ENCODE measurements around the gene RNF26. TPM values are rescaled to one million over a fixed set of nuclear protein-coding genes. Genes with fewer than 3 reads are reported as not detected.

Gene RNF26
- total and polyA plus RNA-seq, 2 donors (not counting 3 experiments of a cell fraction or from before 2014, with no cell fraction given), result 40.1 to 43.8 TPM

DNA sequence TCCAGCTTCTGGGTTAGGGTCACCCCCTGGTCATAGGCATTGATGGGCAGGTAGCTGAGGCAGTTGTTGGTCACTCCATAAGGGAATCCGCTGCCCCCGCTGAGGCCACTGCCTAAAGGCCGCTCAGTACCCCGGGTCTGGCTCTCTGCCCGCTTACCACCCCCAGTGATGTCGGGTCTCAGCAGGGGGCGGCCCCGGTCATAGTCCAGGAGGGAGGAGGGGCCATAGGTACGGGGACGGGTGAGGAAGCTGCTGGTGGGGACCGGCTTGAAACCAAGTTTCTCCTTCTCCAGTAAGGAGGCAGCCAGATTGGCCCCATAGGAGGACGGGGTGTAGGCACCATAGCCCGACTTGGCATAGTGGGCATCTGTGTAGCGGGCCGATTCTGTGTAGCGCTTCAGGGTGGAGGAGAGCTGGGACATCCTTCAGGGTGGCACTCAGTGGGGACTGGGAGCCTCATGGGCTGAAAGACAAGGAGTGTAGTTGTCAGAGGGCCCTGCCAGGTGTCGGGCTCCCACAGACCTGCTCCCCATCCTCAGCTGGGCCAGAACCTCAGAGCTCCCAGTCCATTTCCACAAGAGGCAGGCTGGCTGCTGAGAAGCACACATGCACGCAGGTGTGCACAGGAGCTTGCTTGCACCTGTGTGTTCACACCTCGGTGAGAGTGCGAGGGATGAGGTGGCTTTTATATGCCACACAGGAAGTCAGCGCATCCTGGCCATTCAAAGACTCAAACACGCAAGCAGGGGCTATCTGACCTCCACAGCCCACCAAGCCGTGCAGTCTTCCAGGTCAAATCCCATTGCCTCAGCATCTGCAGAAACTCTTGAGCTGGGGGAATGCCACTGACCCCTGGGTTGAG lies 39.0 kb downstream of the RNF26 start:
- intact Hi-C loops (cut with micrococcal nuclease), result loop anchor here (5.0 kb wide), 1 partner anchor 166 kb away; the partner anchor contains the start of gene CBL
- Histone ChIP-seq H3K4me3 (replicated peaks in 1 of 3; ENCODE audit: insufficient read depth in 1 of 3, low read depth in 1 of 3, low read length in 3 of 3) (no peak overlapping the region), H4K20me1 (replicated peaks; ENCODE audit: control insufficient read depth, extremely low read depth, insufficient read depth, low read length) (no peaks in the 10 kb centered on the region), H3K79me2 (ENCODE audit: control insufficient read depth, insufficient read depth, low read length) (no peaks in the 10 kb centered on the region), H2AFZ (ENCODE audit: low read depth, low read length) (no peak overlapping the region), H3K4me2 (ENCODE audit: insufficient read depth, low read length) (no peak overlapping the region), H3K36me3 (ENCODE audit: control insufficient read depth in 2 of 2, extremely low read depth in 1 of 2, insufficient read depth in 2 of 2, low read length in 2 of 2) (no peaks in the 10 kb centered on the region), H3K9me3 (replicated peaks; ENCODE audit: control insufficient read depth, insufficient read depth, low read length) (no peaks in the 10 kb centered on the region), H3K9me1 (replicated peaks; ENCODE audit: control insufficient read depth, extremely low read depth, insufficient read depth, low read length) (no peaks in the 10 kb centered on the region), H3K27me3 (ENCODE audit: control insufficient read depth in 2 of 2, insufficient read depth in 2 of 2, low read length in 2 of 2) (no peaks in the 10 kb centered on the region), H3K4me1 (ENCODE audit: control insufficient read depth, extremely low read depth, insufficient read depth, low read length) (no peaks in the 10 kb centered on the region), H3K27ac (ENCODE audit: insufficient read depth, low read depth, low read length) (no peak overlapping the region), H3K9ac (replicated peaks; ENCODE audit: extremely low read depth, insufficient read depth, low read length) (no peak overlapping the region)
- ChIA-PET POLR2A (interaction anchor here (1.0 kb wide), 1 partner anchor 32 kb away, joined by 12 read pairs; the partner anchor contains the start of gene C1QTNF5), CTCF (interaction anchor here (1.0 to 11.7 kb wide), 13 partner anchors 9 to 167 kb away, joined by 3 to 154 read pairs (median 5); partner anchors contain the start of genes C1QTNF5 and CBL)
- FAIRE-seq (no peak), DNase-seq (ENCODE audit: low read depth, low spot score) (no peak)
- TF ChIP-seq FOS (IDR thresholded peaks at IDR 0.05; ENCODE audit: borderline replicate concordance, insufficient read depth, low read length), result no peak
- TF ChIP-seq POLR2AphosphoS5 (IDR thresholded peaks at IDR 0.05; ENCODE audit: insufficient read depth, low read depth, low read length), result no peak
- TF ChIP-seq, protein P1, sequence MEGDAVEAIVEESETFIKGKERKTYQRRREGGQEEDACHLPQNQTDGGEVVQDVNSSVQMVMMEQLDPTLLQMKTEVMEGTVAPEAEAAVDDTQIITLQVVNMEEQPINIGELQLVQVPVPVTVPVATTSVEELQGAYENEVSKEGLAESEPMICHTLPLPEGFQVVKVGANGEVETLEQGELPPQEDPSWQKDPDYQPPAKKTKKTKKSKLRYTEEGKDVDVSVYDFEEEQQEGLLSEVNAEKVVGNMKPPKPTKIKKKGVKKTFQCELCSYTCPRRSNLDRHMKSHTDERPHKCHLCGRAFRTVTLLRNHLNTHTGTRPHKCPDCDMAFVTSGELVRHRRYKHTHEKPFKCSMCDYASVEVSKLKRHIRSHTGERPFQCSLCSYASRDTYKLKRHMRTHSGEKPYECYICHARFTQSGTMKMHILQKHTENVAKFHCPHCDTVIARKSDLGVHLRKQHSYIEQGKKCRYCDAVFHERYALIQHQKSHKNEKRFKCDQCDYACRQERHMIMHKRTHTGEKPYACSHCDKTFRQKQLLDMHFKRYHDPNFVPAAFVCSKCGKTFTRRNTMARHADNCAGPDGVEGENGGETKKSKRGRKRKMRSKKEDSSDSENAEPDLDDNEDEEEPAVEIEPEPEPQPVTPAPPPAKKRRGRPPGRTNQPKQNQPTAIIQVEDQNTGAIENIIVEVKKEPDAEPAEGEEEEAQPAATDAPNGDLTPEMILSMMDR (IDR thresholded peaks at IDR 0.05; ENCODE audit: extremely low read depth in 1 of 2, insufficient read depth in 1 of 2, low read depth in 1 of 2, low read length in 2 of 2), result no peak
- TF ChIP-seq, protein P2, sequence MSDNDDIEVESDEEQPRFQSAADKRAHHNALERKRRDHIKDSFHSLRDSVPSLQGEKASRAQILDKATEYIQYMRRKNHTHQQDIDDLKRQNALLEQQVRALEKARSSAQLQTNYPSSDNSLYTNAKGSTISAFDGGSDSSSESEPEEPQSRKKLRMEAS (IDR thresholded peaks at IDR 0.05; ENCODE audit: insufficient read depth, insufficient read length), result no peak
- dilution Hi-C loops (cut with MboI; ENCODE audit: extremely low pct_ligation_motif_present, low sequenced_read_pairs), result no loop called here
- no TSS peak for BruUV-seq (replicated peaks)
